GM19239 (cell line): ENCODE data around the gene SLMAP.
A peak's percentile ranks its signal among the peaks of the same experiment; 100 is the strongest.

ENCODE experiments used
- DNase-seq: peaks from one replicate; pipeline ENCODE4 v3.0.0; 2011; ENCODE audit warnings: low spot score; ENCODE audit not compliant: insufficient read length
- FAIRE-seq: peaks from 2 replicates; lab custom pipeline; 2011; peaks lifted over from hg19 to GRCh38; lab: Jason Lieb, UNC

The SLMAP gene

GRCh38 chr3:57755741-57756527 is at the start of gene SLMAP:
TSS of gene SLMAP (plus strand) at chr3:57756309. CDS start at chr3:57757652, 1,343 bp downstream.
- peak; percentile 92 for FAIRE-seq

GRCh38 chr3:57706462-57706861 is 49.6 kb upstream of the SLMAP start:
- FAIRE-seq (no peak), DNase-seq (no peak)

More at GRCh38 chr3:57755741-57756527, at the start of gene SLMAP:
- peak; percentile 91 for DNase-seq

DNA sequence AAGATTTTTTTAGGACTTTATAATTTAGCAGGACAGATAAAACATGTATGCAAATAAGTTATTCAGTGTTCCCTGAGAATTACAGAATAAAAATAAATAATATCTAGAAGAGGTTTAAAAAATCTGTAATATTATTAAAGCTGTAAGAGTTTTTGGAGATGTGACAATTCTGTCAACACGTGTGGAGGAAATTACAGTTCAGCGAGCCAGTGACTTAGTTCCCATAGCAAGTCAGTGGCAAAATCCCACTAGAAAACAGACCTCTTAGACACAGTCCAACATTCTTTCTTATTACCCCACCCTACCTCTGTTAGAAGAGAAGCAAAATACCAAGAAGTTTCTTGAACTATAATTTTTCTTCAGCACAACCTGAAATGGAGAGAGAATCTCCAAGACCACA is 47.1 kb upstream of the SLMAP start:
- no peak for DNase-seq
- no peak for FAIRE-seq

- no peak for FAIRE-seq
- no peak for DNase-seq
Observed at GRCh38 chr3:57709559-57709958, 46.5 kb upstream of the SLMAP start.

- FAIRE-seq (no peak), DNase-seq (no peak)
Observed at GRCh38 chr3:57715686-57716085, 40.4 kb upstream of the SLMAP start.

GRCh38 chr3:57717205-57717868 is 38.8 kb upstream of the SLMAP start:
- DNase-seq (no peak), FAIRE-seq (no peak)

DNA sequence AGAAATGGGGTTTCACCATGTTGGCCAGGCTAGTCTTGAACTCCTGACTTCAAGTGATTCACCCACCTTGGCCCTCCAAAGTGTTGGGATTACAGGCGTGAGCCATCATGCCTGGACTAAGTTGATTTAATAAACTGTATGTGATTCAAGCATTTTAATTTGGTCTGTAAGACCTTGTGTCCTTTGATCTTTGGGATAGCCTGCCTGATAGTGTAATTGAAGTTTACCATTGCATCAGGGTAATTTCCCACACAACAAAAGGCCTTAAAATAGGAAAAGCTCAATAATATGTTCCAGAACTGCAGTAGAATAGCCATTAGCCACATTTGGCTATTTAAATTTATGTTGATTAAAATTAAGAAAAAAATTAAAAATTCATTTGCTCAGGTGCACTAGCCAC is 38.0 kb upstream of the SLMAP start:
- DNase-seq (no peak), FAIRE-seq (no peak)

GRCh38 chr3:57726397-57726796 is 29.7 kb upstream of the SLMAP start:
- DNase-seq (no peak), FAIRE-seq (no peak)

- DNase-seq (no peak), FAIRE-seq (no peak)
Observed at GRCh38 chr3:57727106-57727505, 29.0 kb upstream of the SLMAP start.

DNA sequence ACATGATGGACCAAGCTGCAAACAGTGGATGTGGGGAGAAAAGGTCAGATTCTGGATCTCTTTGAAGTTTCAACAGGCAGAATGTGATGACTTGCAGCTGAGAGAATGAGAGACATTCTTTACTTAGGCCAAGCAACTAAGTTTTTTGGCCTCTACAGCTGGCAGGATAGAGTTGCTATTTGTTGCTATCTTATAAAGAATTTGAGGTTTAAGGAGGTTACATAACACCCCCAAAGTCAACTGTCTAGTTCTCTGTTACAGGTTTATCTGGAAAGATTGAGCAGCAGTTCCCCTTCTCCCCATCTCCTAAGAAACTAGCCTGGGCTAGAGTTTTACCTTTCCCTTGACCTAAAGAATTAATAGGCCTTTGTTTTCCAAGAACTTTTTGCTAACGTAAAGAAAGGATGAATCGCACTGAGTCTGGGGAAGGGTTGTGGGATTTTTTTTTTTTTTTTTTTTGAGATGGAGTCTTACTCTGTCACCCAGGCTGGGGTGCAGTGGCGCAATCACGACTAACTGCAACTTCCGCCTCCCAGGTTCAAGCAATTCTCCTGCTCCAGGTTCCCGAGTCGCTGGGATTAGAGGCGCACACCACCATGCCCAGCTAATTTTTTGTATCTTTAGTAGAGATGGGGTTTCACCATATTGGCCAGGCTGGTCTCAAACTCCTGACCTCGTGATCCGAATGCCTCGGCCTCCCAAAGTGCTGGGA is 26.6 kb upstream of the SLMAP start:
- FAIRE-seq: no peak
- no peak for DNase-seq

DNA sequence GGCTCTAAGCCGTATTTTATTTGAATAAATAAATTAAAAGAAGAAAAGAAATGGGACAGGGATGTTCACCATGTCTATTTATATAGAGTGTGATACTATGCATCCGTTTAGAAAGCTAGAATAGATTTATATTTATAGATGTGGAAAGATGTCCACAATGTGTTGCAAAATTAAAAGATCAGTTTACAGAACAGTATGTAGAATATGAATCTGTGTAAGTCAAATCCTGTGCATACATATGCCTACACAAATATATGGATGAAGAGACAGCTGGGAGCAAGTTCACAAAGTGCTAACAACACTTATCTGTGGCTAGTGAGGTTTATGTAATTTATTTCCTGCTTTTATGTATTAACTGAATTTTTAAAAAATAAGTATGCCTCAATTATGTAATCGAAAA is 25.4 kb upstream of the SLMAP start:
- DNase-seq: no peak
- no peak for FAIRE-seq

GRCh38 chr3:57731311-57731710 is 24.8 kb upstream of the SLMAP start:
- no peak for DNase-seq
- no peak for FAIRE-seq

DNA sequence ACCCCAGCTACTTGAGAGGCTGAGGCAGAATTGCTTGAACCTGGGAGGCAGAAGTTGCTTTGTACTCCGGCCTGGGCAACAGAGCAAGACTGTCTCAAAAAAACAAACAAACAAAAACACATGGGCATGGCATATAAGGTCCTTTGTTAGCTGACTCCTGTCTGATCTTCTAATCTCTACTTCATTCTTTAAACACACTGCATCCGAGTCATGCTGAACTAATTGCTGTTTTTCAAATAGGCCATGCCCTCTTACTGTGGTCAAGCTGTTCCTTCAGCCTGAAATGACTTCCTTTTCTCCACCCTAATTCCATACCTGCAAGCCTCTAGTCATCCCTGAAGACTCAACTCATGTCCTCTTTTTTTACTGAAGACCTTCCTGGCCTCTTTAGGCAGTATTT is 22.3 kb upstream of the SLMAP start:
- no peak for DNase-seq
- no peak for FAIRE-seq

- DNase-seq: no peak
- no peak for FAIRE-seq
Observed at GRCh38 chr3:57735405-57735804, 20.7 kb upstream of the SLMAP start.

- FAIRE-seq: no peak
Observed at GRCh38 chr3:57737840-57738239, 18.3 kb upstream of the SLMAP start.

DNA sequence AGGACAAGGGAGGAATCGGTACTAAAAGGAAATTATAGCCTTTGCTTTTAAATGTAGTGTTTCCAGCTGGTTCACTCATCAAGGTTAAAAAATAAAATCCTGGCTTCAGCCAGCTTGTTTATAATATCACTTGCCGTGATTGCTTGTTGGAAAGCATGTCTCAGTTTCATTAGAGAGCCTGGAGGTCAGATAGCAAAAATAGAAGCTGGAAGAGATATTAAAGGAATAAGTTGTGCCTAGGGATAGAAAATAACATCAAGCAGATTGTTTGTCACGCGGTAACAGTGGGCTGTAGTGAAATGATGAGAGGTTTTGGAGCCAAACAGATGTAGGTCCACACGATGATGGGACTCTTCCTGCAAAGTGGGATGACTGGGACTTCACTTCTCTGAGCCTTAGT is 17.7 kb upstream of the SLMAP start:
- no peak for DNase-seq
- no peak for FAIRE-seq

More at GRCh38 chr3:57737840-57738239, 18.3 kb upstream of the SLMAP start:
- no peak for DNase-seq

DNA sequence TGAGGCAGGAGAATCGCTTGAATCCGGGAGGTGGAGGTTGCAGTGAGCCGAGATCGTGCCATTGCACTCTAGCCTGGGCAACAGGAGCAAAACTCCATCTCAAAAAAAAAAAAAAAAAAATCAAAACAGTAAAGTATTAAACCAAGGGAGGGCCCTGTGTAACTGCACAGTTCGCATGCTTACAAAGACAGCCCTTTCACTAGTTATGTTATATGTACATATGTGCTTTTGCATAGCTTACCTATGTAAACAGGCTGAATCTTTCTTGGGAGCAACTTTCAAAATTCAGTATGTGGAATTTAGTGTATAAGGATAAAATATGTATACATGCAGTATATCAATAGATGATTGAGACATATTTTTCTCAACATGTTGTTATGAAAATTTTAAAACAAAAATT is 16.1 kb upstream of the SLMAP start:
- DNase-seq (no peak), FAIRE-seq (no peak)

GRCh38 chr3:57743496-57743895 is 12.6 kb upstream of the SLMAP start:
- FAIRE-seq: no peak
- DNase-seq: no peak

DNA sequence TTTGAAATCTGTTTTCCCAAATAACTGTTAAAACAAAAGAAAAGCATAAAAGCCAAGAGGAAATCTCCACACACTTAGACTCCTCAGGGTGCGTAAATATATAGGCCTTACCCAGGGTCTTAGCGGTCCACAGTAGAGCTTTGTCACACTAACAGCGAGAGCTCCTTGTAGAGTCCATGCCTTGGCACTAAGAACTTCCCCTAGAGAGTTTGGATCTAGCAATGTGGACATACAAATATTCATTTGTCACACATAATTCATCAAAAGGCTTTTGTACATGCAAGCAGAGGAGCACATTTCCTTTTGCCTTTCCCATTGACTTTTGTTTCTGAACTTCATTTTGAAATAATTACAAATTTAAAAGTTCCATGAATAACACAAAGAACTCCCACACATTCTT is 11.0 kb upstream of the SLMAP start:
- FAIRE-seq: no peak

DNA sequence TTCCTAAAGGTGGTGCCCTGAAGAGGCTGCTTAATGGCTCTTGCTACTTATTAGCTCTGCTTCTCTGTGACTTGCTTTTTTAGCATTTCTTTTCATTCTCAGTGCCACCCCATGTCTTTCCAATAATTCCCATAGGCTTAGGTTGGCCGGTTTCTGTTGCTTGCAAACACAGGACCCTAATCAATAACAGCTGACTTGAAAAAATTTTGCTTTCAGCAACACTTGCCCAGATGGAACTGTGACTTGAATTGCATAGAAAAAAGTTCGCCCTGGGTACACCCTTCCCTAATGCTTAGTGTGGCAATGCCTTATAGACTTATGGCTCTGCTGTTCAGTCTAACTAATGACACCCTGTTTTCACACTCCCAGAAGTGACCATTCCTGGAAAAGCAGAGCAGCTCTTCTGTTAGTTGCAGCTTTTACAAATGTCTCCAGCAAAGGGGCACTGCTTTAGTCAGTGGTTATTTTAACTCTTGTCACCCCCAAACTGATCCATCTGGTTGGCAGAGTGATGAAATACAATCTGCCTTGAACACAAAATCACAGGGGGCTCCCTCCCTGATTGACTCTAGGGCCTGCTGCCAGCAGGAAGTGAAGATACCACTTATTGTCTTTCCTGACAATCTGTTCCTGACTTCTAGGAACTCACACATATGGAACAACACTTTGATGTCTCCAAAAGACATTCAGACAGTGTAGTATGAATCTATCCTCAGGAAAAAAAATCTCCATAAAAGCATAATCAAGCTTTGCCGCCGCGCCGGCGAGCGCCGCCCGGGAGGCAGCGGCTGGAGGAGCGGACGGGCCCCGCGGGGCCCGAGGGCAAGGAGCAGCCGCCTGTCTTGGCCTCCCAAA is 9.7 kb upstream of the SLMAP start:
- DNase-seq (no peak), FAIRE-seq (no peak)

More for the DNA sequence above, 11.0 kb upstream of the SLMAP start:
- no peak for DNase-seq
